Large intestine (tissue), 3 donors: ENCODE data around the gene SIN3B. TPM values are rescaled to one million over a fixed set of nuclear protein-coding genes. Genes with fewer than 3 reads are reported as not detected.

ENCODE experiments used
- DNase-seq, 2 donors: peaks; one replicate each; pipeline versions ENCODE4 v3.0.0 to v3.0.0-alpha.2; 2013
- H3K27ac ChIP-seq: one replicate; pipeline ENCODE4 v1.5.1; 2013; ENCODE audit warnings: low read length
- H3K27me3 ChIP-seq: 2 replicates; pipeline ENCODE4 v1.6.1; 2013; ENCODE audit warnings: low read length; ENCODE audit not compliant: control insufficient read depth, insufficient read depth
- H3K36me3 ChIP-seq: 2 replicates; pipeline ENCODE4 v1.6.1; 2013; ENCODE audit warnings: low read length; ENCODE audit not compliant: control insufficient read depth, insufficient read depth
- H3K4me1 ChIP-seq: one replicate; pipeline ENCODE4 v1.6.1; 2013; ENCODE audit warnings: low read length; ENCODE audit not compliant: control insufficient read depth, insufficient read depth
- H3K4me3 ChIP-seq: one replicate; pipeline ENCODE4 v1.5.1; 2013; ENCODE audit warnings: low read length
- H3K9me3 ChIP-seq: one replicate; pipeline ENCODE4 v1.6.1; 2013; ENCODE audit warnings: mild to moderate bottlenecking, low read depth, low read length, moderate library complexity; ENCODE audit not compliant: control insufficient read depth
- WGBS: methylation state at CpG from one replicate; pipeline ENCODE4 v1.1.5; 2013; ENCODE audit warnings: low lambda C conversion rate; ENCODE audit not compliant: insufficient coverage; 5-methylcytosine and 5-hydroxymethylcytosine counted together
- polyA plus RNA-seq: library from polyadenylated mRNA; unstranded; fragments of 120-200 nt; gene quantifications from one replicate; pipeline ENCODE4 v1.2.1, GENCODE V29; 2013

Gene SIN3B
- polyA plus RNA-seq, 1 donor, result 46.2 TPM

DNA sequence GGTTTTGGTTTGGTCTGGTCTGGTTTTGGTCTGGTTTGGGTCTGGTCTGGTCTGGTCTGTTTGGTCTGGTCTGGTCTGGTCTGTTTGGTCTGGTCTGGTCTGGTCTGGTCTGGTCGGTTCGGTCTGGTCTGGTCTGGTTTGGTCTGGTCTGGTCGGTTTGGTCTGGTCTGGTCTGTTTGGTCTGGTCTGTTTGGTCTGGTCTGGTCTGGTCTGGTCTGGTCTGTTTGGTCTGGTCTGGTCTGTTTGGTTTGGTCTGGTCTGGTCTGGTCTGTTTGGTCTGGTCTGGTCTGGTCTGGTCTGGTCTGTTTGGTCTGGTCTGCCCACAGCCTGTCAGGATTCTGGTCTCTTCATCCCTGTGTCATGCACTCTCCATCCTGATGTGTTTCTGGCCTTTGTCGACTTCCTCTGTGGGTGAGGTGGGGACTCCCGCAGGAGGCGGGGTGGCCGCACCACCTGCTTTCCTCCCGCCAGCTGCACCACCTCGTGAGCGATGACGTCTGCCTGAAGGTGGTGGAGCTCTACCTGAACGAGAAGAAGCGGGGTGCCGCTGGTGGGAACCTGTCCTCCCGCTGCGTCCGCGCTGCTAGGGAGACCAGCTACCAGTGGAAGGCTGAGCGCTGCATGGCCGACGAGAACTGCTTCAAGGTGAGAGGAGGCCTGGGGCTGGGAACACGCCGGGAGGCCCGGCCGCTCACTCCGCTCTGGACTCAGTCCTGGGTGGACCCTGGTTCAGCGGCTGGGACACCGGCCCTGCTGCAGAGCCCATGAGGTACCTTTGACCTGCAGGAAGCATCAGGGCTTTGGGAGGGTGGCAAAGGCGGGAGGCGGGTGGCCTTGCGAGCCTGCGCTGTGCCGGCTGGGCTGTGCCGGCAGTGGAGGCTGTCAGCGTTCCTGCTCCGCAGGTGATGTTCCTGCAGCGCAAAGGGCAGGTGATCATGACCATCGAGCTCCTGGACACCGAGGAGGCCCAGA lies 46.7 kb downstream of the SIN3B start:
- H3K36me3 ChIP-seq, result peaks cover 74% of the 10 kb centered on the region
- H3K4me3 ChIP-seq, result no peak overlapping the region
- H3K4me1 ChIP-seq, result no peaks in the 10 kb centered on the region
- H3K27me3 ChIP-seq, result no peaks in the 10 kb centered on the region
- H3K9me3 ChIP-seq, result peaks cover 51% of the 10 kb centered on the region
- H3K27ac ChIP-seq, result no peak overlapping the region
- no peak for DNase-seq
- no CpG with 5 or more reads among the region's 39 CpGs for WGBS

DNA sequence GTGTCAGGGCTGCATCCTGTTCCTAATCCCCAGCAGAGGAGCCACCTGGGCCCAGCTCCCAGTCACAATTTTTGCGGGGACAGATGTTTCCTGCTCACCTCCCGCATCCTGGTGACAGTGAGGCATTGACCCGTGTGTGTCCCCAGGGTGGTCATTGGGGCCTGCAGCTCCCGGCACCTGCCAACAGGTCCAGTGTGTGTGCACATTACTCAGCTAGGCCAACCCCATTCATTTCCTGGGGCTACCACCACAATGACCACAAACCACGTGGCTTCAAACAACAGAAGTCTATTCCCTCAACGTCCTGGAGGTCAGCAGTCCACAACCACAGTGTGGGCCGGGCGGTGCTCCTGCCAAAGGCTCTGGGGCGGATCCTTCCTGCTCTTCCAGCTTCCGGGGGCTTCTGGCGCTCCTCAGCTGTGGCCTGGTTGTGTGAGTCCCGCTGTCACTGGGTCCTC lies 47.7 kb downstream of the SIN3B start:
- Histone ChIP-seq H3K36me3 (peaks cover 64% of the 10 kb centered on the region), H3K27ac (no peak overlapping the region), H3K9me3 (peaks cover 53% of the 10 kb centered on the region), H3K4me1 (no peaks in the 10 kb centered on the region), H3K27me3 (no peaks in the 10 kb centered on the region), H3K4me3 (no peak overlapping the region)
- WGBS, result no CpG with 5 or more reads among the region's 12 CpGs
- DNase-seq, result no peak

DNA sequence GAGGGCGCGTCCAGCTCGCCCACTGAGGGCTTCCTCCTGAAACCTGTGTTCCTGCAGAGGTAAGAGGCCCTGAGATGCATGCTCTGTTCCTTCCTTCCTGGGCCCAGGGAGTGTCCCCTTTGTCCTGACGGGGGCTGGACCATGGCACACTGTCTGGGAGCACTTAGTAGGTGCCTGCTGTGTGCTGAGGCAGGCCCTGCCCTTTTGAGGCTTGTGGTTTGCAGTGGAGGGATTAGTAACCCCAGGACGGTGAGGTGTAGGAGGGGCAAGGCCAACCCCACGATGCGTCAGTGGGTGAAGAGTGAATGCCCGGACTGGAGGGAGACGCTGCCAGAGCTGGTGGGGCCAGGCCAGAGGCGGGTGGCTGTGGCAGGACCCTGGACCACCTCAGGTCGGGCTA lies 48.4 kb downstream of the SIN3B start:
- WGBS, result no CpG with 5 or more reads among the region's 11 CpGs
- Histone ChIP-seq H3K36me3 (peaks cover 61% of the 10 kb centered on the region), H3K27ac (no peak overlapping the region), H3K9me3 (peaks cover 53% of the 10 kb centered on the region), H3K4me1 (no peaks in the 10 kb centered on the region), H3K4me3 (no peak overlapping the region), H3K27me3 (no peaks in the 10 kb centered on the region)
- no peak for DNase-seq

GRCh38 chr19:16878181-16878965 lies 49.2 kb downstream of the SIN3B start:
- Histone ChIP-seq H3K9me3 (peaks cover 56% of the 10 kb centered on the region), H3K27me3 (no peaks in the 10 kb centered on the region), H3K36me3 (peaks cover 53% of the 10 kb centered on the region), H3K4me3 (no peak overlapping the region), H3K4me1 (no peaks in the 10 kb centered on the region), H3K27ac (no peak overlapping the region)
- no CpG with 5 or more reads among the region's 55 CpGs for WGBS
- no peak for DNase-seq

DNA sequence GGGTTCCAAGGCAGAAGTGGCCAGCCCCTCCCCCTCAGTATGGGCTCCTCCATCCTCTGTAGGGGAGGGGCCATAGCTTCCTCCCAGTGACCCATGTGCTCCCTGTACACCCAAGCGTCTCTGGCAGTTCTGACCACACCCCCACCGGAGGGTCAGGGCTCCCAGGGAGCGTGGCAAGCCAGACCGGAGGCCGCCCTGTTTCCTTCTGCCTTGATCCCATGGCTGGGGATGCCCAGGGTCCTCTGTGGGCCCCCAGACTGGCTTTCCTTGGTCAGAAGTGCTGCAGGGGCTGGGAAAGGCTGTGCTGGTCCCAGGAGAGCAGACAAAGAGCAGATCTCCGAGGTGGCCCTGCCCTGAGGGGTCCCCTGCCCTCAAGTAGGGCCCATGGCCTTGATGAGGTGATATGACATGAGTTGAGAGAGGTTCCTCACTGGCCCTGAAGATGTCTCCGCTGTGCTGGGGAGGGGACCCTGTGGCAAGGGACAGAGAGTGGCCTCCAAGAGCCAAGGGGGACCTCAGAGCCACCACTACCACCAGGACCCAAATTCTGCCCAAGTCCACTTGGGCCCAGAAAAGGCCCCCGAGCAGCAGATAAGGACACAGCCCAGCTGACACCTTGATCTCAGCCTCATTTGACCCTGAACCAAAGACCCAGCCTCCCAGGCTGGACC lies 51.8 kb downstream of the SIN3B start:
- DNase-seq, result no peak
- WGBS, result no CpG with 5 or more reads among the region's 8 CpGs
- H3K27ac ChIP-seq, result no peak overlapping the region
- H3K27me3 ChIP-seq, result no peaks in the 10 kb centered on the region
- H3K36me3 ChIP-seq, result peaks cover 44% of the 10 kb centered on the region
- no peaks in the 10 kb centered on the region for H3K4me1 ChIP-seq
- H3K9me3 ChIP-seq, result peaks cover 46% of the 10 kb centered on the region
- H3K4me3 ChIP-seq, result no peak overlapping the region

- Histone ChIP-seq H3K27ac (no peak overlapping the region), H3K4me1 (no peaks in the 10 kb centered on the region), H3K9me3 (peaks cover 39% of the 10 kb centered on the region), H3K27me3 (no peaks in the 10 kb centered on the region), H3K4me3 (no peak overlapping the region), H3K36me3 (peaks cover 32% of the 10 kb centered on the region)
- WGBS, result no CpG with 5 or more reads among the region's 3 CpGs
- DNase-seq, result no peak
Observed at GRCh38 chr19:16882146-16882545, 52.9 kb downstream of the SIN3B start.

DNA sequence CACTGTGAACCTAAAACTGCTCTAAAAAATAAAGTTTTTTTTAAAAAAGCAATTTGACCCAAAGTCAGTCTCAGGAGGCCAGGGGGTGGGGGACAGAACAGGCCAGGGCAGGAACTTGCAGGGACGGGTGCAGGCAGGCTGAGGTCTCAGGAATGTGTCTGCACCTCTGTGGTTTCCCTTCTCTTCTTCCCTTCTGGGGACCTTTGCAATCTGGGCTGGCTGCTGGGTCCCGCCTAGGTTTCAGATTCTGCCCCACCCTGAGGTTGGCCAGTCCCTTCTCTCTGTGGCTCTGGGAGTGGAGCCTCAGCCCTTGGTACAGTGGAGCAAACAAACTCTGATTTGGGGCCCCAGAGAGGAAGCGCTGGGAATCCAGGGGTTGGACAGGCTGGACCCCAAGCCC lies 54.3 kb downstream of the SIN3B start:
- Histone ChIP-seq H3K27me3 (no peaks in the 10 kb centered on the region), H3K9me3 (peaks cover 27% of the 10 kb centered on the region), H3K4me1 (peaks cover 3% of the 10 kb centered on the region), H3K4me3 (no peak overlapping the region), H3K27ac (no peak overlapping the region), H3K36me3 (peaks cover 18% of the 10 kb centered on the region)
- no peak for DNase-seq
- WGBS, result no CpG with 5 or more reads among the region's 3 CpGs

DNA sequence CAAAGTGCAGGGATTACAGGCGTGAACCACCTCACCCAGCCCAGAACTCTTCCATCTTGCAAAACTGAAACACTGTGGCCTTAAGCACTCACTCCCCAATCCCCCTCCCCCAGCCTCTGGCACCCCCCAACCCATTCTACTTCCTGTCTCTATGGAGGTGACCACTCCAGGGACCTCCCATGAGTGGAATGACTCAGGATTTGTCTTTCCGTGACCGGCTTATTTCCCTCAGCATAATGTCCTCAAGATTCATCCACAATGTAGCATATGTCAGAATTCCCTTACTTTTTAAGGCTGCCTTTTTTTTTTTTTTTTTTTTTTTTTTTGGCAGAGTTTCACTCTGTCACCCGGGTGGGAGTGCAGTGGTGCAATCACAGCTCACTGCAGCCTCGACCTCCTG lies 56.0 kb downstream of the SIN3B start:
- Histone ChIP-seq H3K36me3 (peaks cover 3% of the 10 kb centered on the region), H3K27ac (no peak overlapping the region), H3K4me1 (peaks cover 7% of the 10 kb centered on the region), H3K9me3 (peaks cover 13% of the 10 kb centered on the region), H3K4me3 (no peak overlapping the region), H3K27me3 (no peaks in the 10 kb centered on the region)
- DNase-seq, result no peak
- WGBS, result no CpG with 5 or more reads among the region's 5 CpGs

- no peaks in the 10 kb centered on the region for H3K27me3 ChIP-seq
- H3K36me3 ChIP-seq, result no peaks in the 10 kb centered on the region
- no peak overlapping the region for H3K4me3 ChIP-seq
- H3K4me1 ChIP-seq, result peaks cover 7% of the 10 kb centered on the region
- WGBS, result no CpG with 5 or more reads among the region's 20 CpGs
- peak; percentile 36 to 67 for DNase-seq
- H3K9me3 ChIP-seq, result peaks cover 6% of the 10 kb centered on the region
- no peak overlapping the region for H3K27ac ChIP-seq
Observed at GRCh38 chr19:16886305-16886880, 57.2 kb downstream of the SIN3B start.
